CD4-positive, alpha-beta T cell (primary cell): ENCODE data around the gene ITGA11. TPM values are rescaled to one million over a fixed set of nuclear protein-coding genes. Genes with fewer than 3 reads are reported as not detected.

ENCODE experiments used
- ATAC-seq: fragments of 200-7000 bp; cut with Tn5 transposase; one replicate; pipeline ENCODE4 v1.10.0; 2022; ENCODE audit warnings: mild to moderate bottlenecking; ENCODE audit not compliant: poor library complexity
- CTCF ChIA-PET: fragments of 350-600 bp; sonication (Branson Sonifier 250); formaldehyde crosslinking; loops from one replicate; lab custom pipeline; 2021; ENCODE audit warnings: antibody characterized with exemption, inconsistent platforms; lab: Charles Lee
- POLR2A ChIA-PET: fragments of 350-600 bp; sonication (Branson Sonifier 250); formaldehyde crosslinking; loops from one replicate; lab custom pipeline; 2021; ENCODE audit warnings: antibody characterized with exemption, inconsistent platforms; lab: Charles Lee
- DNase-seq, 14 experiments: peaks; one replicate each; pipeline ENCODE4 v3.0.0-alpha.2; 2013 to 2020; ENCODE audit warnings: mixed read lengths in 2 of 14
- H3K27ac ChIP-seq, 2 donors: one replicate each; pipeline versions ENCODE4 v1.5.1 to v1.7.0; 2013; ENCODE audit warnings: low read length in 2 of 2, low read depth in 1 of 2, mild to moderate bottlenecking in 1 of 2
- H3K27me3 ChIP-seq, 2 experiments: 1 replicate in 1 of 2; 2 replicates in 1 of 2; pipeline versions ENCODE4 v1.6.1 to v1.7.0; 2013; ENCODE audit warnings: low read length in 2 of 2, control low read depth in 1 of 2, mild to moderate bottlenecking in 1 of 2, moderate library complexity in 1 of 2; ENCODE audit not compliant: insufficient read depth in 2 of 2, control insufficient read depth in 1 of 2
- H3K36me3 ChIP-seq: one replicate; pipeline ENCODE4 v1.6.1; 2013; ENCODE audit warnings: low read length, control low read depth; ENCODE audit not compliant: insufficient read depth
- H3K4me1 ChIP-seq: one replicate; pipeline ENCODE4 v1.6.1; 2013; ENCODE audit warnings: low read length, control low read depth; ENCODE audit not compliant: insufficient read depth
- H3K4me3 ChIP-seq: one replicate; pipeline ENCODE4 v1.5.1; 2013; ENCODE audit warnings: mild to moderate bottlenecking, low read length, moderate library complexity
- H3K9me3 ChIP-seq, 2 experiments: 1 replicate in 1 of 2; 2 replicates in 1 of 2; pipeline versions ENCODE4 v1.6.1 to v1.7.0; 2013; ENCODE audit warnings: low read length in 2 of 2, mild to moderate bottlenecking in 2 of 2, control low read depth in 1 of 2, moderate library complexity in 1 of 2; ENCODE audit not compliant: control insufficient read depth in 1 of 2, insufficient read depth in 1 of 2
- H3K27ac Mint-ChIP-seq: one replicate; pipeline ENCODE4 v1.8.0; 2020; ENCODE audit warnings: mixed read lengths
- H3K27me3 Mint-ChIP-seq: one replicate; pipeline ENCODE4 v1.8.0; 2021; ENCODE audit warnings: mixed read lengths
- H3K36me3 Mint-ChIP-seq: one replicate; pipeline ENCODE4 v1.8.0; 2021; ENCODE audit warnings: low read depth, mixed read lengths
- H3K4me1 Mint-ChIP-seq: one replicate; pipeline ENCODE4 v1.8.0; 2021; ENCODE audit warnings: low read depth, mixed read lengths
- H3K4me3 Mint-ChIP-seq: one replicate; pipeline ENCODE4 v1.8.0; 2020; ENCODE audit warnings: mild to moderate bottlenecking, mixed read lengths
- H3K9me3 Mint-ChIP-seq: one replicate; pipeline ENCODE4 v1.8.0; 2020; ENCODE audit warnings: mixed read lengths
- intact Hi-C, 2 experiments: fragments of 100-400 bp; cut with DNase I in 1 of 2; cut with micrococcal nuclease in 1 of 2; formaldehyde crosslinking; loops; one replicate each; pipeline versions ENCODE4 v1.15.1 to v1.9.0; 2023 to 2025; cut with DNase I, micrococcal nuclease
- total RNA-seq, 174 experiments: library from RNA in 2 of 174; stranded (reverse) in 2 of 174; gene quantifications; one replicate each; pipeline ENCODE4 v1.2.3 and lab custom pipeline; 2021 to 2026
- TF ChIP-seq, protein P1 (sequence below): fragments of 200-600 bp; IDR thresholded peaks from one replicate; pipeline ENCODE4 v1.8.0; 2022; ENCODE audit warnings: antibody characterized with exemption, mild to moderate bottlenecking

The ITGA11 gene
- total RNA-seq, 2 experiments from 2014 or later = 0.08 to 0.20 TPM

DNA sequence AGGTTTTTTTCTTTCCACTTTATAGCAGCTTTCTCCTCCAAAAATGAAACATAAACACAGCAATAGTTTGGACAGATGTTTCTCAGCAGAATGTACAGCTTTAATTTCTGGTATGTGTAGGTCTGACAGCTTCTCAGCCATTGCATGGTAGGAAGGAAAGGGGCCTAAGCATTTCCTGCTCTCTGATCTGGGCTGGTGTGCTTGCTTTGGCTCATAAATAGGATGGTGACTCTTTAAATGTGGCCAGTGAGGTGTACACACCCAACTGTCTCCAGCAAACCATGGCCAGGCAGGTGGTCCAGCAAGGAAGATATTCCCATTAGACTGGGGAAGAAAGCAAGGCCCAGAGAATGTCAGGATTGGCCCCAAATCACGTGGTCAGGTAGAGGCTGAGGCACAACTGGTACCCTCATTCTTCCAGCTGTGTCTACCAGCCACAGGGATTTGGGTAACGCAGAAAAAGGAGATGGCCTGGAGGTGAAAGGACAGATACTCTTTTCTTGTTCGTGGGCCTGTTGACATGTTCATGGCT is 52.1 kb downstream of the ITGA11 start:
- ATAC-seq = no peak

DNA sequence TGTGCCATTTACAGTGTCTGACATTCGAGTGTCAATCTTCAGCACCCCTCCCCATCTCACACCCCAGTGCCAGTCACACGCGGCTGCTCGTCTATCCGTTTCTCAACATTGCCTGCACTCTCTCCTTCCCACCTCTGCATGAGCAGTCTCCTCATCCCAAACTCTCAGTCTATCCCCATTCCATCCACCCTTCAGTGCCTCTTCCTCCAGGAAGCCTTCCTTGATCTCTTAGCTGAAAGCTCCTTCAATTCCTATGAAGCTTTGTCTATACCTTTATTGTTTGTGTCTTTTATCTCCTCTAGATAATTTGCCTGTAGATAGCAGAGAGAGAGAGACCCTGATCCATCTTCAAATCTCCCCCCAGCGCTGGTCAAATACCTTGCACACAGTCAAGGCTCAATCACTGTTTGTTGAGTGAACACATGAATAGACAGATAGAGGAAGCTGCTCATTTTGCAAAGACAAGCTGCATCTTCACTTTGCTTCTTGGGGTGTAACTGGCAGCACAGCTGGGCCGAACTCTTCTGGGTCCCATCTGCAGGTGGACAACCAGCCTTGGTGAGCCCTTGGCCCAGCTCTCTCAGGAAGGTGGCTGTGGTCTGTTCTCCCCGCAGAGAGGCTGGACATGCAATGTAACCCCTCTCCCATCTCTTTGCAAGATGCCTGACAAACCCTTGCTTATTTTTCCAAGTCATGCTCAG is 52.8 kb downstream of the ITGA11 start:
- H3K9me3 ChIP-seq = peaks cover 0 to 4% of the 10 kb centered on the region in 2 experiments
- POLR2A ChIA-PET = interaction anchor here (0.9 kb wide), 1 partner anchor 101 kb away, joined by 4 read pairs; the partner anchor contains the start of gene FEM1B
- H3K27me3 Mint-ChIP-seq = peaks cover 3% of the 10 kb centered on the region
- peak overlapping the region; percentile 38 for H3K27ac Mint-ChIP-seq
- intact Hi-C loops = no loop called here
- TF ChIP-seq, protein P1, sequence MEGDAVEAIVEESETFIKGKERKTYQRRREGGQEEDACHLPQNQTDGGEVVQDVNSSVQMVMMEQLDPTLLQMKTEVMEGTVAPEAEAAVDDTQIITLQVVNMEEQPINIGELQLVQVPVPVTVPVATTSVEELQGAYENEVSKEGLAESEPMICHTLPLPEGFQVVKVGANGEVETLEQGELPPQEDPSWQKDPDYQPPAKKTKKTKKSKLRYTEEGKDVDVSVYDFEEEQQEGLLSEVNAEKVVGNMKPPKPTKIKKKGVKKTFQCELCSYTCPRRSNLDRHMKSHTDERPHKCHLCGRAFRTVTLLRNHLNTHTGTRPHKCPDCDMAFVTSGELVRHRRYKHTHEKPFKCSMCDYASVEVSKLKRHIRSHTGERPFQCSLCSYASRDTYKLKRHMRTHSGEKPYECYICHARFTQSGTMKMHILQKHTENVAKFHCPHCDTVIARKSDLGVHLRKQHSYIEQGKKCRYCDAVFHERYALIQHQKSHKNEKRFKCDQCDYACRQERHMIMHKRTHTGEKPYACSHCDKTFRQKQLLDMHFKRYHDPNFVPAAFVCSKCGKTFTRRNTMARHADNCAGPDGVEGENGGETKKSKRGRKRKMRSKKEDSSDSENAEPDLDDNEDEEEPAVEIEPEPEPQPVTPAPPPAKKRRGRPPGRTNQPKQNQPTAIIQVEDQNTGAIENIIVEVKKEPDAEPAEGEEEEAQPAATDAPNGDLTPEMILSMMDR = no peak
- no peaks in the 10 kb centered on the region for H3K36me3 Mint-ChIP-seq
- CTCF ChIA-PET = no interaction called here
- H3K27me3 ChIP-seq = no peaks in the 10 kb centered on the region
- ATAC-seq = no peak
- no peak overlapping the region for H3K27ac ChIP-seq
- H3K4me3 Mint-ChIP-seq = no peak overlapping the region
- DNase-seq = peak in 1 of 14 experiments; percentile 14
- H3K4me1 ChIP-seq = peaks cover 13% of the 10 kb centered on the region
- peaks cover 21% of the 10 kb centered on the region for H3K4me1 Mint-ChIP-seq
- no peaks in the 10 kb centered on the region for H3K36me3 ChIP-seq
- H3K4me3 ChIP-seq = no peak overlapping the region
- no peaks in the 10 kb centered on the region for H3K9me3 Mint-ChIP-seq

More for the DNA sequence above, 52.1 kb downstream of the ITGA11 start:
- Histone ChIP-seq H3K27me3 (no peaks in the 10 kb centered on the region), H3K4me1 (peaks cover 13% of the 10 kb centered on the region), H3K9me3 (peaks cover 0 to 4% of the 10 kb centered on the region in 2 experiments), H3K36me3 (no peaks in the 10 kb centered on the region), H3K4me3 (no peak overlapping the region), H3K27ac (no peak overlapping the region)
- TF ChIP-seq, protein P1 = no peak
- peak in 1 of 14 experiments; percentile 6 for DNase-seq
- Mint-ChIP-seq H3K27ac (peak overlapping the region; percentile 38), H3K4me1 (peaks cover 21% of the 10 kb centered on the region), H3K36me3 (no peaks in the 10 kb centered on the region), H3K9me3 (no peaks in the 10 kb centered on the region), H3K4me3 (no peak overlapping the region), H3K27me3 (peaks cover 3% of the 10 kb centered on the region)
- ChIA-PET POLR2A (no interaction called here), CTCF (no interaction called here)
- intact Hi-C loops = loop anchor here in 1 of 2 experiments (5.0 kb wide), 1 partner anchor 53 kb away; no protein-coding TSS in a partner anchor

DNA sequence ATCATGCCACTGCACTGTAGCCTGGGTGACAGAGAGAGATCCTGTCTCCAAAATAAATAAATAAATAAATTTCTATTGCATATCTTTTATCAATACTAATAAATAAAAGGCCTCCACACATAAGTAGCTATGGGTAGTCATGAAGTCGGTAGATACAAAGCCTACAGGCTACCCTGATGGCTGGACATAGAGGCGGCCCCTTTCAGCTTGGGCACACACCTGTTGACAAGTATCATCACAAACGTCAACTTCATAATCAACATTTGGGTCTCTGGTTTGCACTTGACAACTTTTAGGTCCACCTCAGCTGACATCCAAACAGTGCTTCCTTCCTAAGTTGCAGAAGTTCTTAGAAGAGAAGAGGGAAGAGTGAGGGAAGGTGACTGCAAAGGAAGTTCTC is 53.4 kb downstream of the ITGA11 start:
- Histone ChIP-seq H3K9me3 (peaks cover 0 to 4% of the 10 kb centered on the region in 2 experiments), H3K36me3 (no peaks in the 10 kb centered on the region), H3K4me1 (peaks cover 13% of the 10 kb centered on the region), H3K27me3 (no peaks in the 10 kb centered on the region), H3K27ac (no peak overlapping the region), H3K4me3 (no peak overlapping the region)
- ChIA-PET CTCF (no interaction called here), POLR2A (interaction anchor here (0.9 kb wide), 1 partner anchor 101 kb away, joined by 4 read pairs; the partner anchor contains the start of gene FEM1B)
- ATAC-seq (no peak), DNase-seq (no peak)
- Mint-ChIP-seq H3K27ac (no peak overlapping the region), H3K9me3 (no peaks in the 10 kb centered on the region), H3K27me3 (peaks cover 2% of the 10 kb centered on the region), H3K4me1 (peaks cover 21% of the 10 kb centered on the region), H3K4me3 (no peak overlapping the region), H3K36me3 (no peaks in the 10 kb centered on the region)
- TF ChIP-seq, protein P1 = no peak
- intact Hi-C loops = no loop called here
